Measurements from ENCODE around the gene SLC16A10. TPM values are rescaled to one million over a fixed set of nuclear protein-coding genes. Genes with fewer than 3 reads are reported as not detected.

SLC16A10 gene
- polyA plus RNA-seq, 3 donors, result 24.4 to 29.9 (median 25.0) TPM

DNA sequence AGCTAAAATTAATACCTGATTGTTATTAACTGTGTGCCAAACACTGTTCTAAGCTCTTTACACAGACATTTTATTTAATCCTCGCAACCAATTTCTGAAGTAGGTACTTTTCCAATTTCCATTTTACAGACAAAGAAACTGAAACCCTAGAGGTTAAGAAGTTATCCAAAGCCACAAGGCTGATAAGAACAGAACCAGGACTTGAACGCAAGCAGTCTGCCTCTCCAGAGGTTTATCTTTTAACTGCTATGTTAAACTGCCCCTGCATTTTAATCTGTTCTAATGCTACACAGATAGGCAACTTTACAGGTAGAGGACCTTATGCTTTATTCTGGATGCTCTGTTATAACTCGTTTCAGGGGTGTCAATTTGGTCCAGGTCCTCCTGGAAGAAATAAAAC, 118.2 kb downstream of the SLC16A10 start:
- no peak for DNase-seq (ENCODE audit: low read depth in 3 of 3, low spot score in 2 of 3)

DNA sequence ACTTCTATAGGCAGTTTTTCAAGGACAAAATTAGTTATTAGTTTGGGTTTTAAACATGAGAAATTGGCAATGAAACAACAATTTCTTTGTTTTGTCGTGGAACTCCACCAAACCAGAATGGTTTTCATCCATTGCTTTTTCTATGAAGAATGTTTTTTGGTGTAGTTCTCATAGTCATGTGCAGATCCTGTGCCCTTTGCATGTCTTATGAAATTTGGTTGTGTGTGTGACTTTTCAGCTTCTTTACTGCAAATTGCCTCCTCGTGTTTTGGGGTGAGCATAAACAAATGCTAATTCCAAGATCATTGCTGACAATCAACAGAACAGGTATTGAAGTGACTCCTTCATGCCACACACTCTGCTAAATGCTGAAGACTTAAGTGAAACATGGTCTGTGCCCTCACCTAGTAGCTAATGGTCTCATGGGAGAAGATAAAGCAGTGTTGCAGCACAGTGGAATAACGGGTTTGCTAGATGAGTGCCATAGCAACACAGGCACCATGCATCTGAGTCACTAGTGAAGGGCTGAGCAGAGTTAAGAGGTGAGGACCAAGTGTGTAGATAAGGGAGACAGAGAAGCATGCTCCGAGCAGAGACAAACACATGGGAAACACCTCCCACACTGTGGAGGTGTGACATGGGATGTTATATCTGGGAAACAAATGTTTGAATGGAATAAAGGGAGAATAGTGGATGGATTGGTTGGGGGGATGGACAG, 120.0 kb downstream of the SLC16A10 start:
- no peak for DNase-seq (ENCODE audit: low read depth in 3 of 3, low spot score in 2 of 3)

DNA sequence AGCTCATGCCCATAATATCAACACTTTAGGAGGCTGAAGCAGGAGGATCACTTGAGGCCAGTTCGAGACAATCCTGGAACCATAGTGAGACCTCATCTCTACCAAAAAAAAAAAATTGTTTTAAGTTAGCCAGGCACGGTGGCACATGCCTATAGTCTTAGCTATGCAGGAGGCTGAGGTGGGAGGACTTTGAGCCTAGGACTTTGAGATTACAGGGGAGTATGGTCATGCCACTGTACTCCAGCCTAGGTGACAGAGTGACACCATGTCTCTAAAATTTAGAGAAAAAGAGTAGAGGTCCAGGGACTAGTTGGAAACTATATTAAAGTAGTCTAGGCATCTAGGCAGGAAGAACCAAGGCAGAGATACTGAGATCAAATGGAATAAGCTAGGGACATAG, 121.6 kb downstream of the SLC16A10 start:
- DNase-seq (ENCODE audit: low read depth in 3 of 3, low spot score in 2 of 3), result no peak

DNA sequence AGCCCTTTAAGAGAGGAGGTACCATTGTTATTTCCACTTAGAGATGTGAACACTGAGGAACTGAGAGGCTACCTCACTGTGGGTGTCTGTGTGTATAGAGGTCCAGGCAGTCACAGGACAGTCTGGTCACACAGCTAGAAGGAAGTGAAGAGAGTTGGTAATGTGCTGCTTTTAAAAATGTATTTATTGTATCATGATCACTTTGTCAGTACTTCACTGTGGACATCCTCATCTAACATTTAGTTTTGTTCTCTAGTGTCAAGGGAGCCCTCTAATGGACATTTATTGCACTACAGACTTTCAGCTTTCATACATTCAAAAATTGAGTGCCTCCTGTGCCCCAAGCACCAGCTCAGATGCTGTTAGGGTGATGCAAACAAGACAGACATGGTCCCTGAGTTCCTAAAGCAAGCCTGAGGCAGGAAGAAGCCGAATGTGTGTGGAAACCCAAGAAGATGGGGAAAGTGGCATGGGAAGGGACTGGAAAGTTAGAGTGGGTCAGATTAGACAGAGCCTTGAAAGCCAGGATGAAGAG, 123.0 kb downstream of the SLC16A10 start:
- peak in 2 of 3 donors; percentile 31 to 32 for DNase-seq (ENCODE audit: low read depth in 3 of 3, low spot score in 2 of 3)

DNA sequence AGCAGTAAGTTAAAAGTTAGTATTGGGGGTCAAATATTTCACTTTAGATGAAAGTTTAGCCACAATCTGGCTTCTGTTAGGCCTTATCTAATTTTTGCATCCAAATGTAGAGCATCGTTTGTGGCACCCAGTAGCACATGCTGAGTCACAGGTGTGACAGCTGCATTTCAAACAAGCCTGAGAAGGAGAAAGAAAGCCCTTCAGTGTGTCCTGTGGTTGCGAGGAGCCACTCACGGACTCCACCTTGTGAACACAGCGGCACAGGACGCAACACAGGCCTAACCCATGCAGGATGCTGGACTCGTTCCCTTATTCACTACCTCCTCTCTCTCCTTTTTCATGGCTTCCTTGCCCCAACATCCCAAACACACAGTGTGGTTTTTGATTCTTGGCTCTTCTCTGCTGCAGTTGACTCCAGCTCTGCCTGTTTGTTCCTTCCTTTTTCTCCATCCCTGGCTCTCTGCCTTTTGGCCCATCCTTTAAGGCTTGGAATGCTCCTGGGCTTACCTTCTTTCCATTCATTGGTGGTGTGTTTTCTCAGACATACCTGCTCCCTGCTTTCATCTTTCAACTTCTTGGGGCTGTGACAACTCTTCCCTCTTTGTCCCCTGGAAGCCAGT, 124.2 kb downstream of the SLC16A10 start:
- no peak for DNase-seq (ENCODE audit: low read depth in 3 of 3, low spot score in 2 of 3)

DNA sequence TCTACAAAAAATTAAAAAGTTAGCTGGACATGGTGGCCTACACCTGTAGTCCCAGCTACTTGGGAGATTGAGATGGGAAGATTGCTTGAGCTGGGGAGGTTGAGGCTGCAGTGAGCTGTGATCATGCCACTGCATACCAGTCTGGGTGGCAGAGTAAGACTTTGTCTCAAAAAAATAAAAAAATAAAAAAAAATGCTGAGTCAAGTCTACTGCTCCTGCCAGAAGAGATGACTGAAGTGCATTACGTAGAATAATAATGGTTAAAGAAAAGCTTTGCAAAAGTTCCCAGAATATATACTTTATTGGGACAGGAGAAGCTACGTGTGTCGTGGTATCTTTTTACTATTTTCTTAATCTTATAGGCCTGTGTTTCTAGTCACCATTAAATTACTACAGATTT, 125.3 kb downstream of the SLC16A10 start:
- DNase-seq (ENCODE audit: low read depth in 3 of 3, low spot score in 2 of 3), result no peak

DNA sequence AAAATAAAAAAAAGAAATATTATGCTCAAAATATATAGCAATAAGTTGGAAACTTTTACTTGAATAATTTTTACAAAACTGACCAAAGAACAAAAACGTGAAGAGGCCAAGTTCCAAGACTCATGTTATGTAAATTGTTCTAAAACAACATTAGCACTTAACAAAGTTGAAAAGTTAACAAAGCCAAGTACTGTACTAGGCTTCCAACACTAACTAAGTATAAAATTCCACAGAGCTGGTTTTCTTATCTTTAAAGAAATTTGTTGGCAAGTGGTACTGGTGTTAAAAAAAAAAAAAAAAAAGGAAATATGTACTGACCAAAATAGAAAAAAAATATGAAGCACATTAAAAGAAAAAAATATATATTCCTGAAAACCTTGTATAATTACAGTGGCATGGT, 127.8 kb downstream of the SLC16A10 start:
- no peak for DNase-seq (ENCODE audit: low read depth in 3 of 3, low spot score in 2 of 3)

DNA sequence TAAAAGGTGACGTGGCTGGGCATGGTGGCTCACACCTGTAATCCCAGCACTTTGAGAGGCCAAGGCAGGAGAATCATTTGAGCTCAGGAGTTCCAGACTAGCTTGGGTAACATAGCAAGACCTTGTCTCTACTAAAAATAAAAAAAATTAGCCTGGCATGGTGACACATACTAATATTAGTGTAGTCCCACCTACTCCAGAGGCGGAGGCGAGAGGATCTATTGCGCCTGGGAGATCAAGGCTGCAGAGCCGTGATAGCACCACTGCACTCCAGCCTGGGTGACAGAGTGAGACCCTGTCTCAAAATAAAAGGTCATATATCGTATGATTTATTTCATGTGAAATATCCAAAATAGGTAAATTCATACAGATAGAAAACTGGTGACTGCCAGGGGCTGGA, 132.5 kb downstream of the SLC16A10 start:
- no peak for DNase-seq (ENCODE audit: low read depth in 3 of 3, low spot score in 2 of 3)

DNA sequence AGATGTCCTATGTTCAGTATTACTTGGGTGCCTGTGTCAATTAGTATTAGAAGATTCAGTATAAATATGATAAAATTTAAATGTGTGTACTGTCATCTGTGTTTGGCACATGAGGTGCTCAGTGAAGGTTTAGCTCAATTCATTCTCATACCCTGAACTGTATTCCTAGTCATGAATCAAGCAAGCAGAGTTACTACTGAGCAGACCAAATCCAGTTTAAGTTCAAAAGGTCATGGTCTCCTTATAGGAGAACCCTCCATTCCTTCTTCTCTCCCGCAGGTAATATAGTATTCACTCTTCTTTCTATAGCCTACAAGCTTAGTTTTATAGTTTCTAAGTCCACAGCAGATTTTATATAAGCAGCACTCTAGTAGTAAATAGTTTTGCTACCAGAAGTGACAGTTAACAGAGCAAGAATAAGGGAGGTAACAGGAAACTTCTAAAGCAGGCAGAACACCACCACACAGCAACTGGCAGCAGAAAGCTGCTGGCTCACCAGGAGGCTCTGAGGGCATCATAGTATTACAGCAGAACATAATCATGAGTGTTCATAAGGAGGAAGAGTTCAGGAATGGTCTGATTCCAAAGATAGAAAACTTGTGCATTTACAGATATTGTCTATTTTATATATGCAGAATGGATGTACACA, 133.2 kb downstream of the SLC16A10 start:
- no peak for DNase-seq (ENCODE audit: low read depth in 3 of 3, low spot score in 2 of 3)

DNA sequence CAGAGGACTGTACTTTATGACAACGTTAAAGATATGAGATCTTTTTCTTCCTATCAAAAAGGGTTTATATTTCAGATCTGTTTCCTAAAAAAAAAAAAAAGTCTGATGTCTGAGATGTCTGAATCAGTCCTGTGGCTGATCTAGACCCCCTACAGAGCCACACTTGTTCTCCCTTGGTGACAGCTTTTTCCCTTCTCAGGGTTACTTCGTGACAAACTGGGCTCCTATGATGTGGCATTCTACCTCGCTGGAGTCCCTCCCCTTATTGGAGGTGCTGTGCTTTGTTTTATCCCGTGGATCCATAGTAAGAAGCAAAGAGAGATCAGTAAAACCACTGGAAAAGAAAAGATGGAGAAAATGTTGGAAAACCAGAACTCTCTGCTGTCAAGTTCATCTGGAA, 134.5 kb downstream of the SLC16A10 start:
- DNase-seq (ENCODE audit: low read depth in 3 of 3, low spot score in 2 of 3), result no peak

DNA sequence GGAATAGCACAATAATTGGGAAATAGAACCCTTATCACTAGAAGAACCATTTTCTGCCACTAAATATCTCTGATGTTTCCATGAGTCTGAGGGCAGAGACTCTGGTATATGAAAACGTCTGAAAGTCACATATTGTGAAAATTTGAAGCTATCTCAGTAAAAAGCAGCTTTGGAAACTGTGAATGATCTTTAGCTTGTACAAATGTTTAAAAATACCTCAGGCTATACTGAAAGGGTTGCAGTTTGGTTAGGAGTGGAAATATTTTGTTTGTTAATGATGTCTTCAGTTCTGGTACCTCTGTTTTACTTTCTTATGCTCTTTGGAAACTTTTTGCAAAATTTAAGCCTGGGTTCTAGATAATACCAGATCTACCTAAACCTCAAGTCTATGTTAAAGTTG, 135.0 kb downstream of the SLC16A10 start:
- DNase-seq (ENCODE audit: low read depth in 3 of 3, low spot score in 2 of 3), result no peak

DNA sequence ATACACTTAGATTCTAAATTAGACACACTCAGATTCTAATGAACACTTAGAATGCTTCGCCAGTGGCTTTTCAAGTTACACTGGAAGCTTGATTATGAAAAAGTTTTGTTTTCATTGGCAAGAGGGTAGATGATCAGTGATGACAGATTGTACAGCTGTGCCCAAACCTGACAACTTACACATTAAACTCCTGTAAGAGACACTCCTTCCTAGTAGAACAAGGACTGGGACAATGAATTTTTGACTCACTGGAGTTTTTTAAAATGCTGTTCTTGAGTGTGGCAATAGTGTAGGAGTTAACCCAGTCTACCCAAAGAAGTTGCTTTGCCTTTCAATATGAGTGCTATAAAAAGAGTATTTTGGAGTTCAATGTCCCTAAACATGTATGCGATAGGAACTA, 140.8 kb downstream of the SLC16A10 start:
- no peak for DNase-seq (ENCODE audit: low read depth in 3 of 3, low spot score in 2 of 3)

DNA sequence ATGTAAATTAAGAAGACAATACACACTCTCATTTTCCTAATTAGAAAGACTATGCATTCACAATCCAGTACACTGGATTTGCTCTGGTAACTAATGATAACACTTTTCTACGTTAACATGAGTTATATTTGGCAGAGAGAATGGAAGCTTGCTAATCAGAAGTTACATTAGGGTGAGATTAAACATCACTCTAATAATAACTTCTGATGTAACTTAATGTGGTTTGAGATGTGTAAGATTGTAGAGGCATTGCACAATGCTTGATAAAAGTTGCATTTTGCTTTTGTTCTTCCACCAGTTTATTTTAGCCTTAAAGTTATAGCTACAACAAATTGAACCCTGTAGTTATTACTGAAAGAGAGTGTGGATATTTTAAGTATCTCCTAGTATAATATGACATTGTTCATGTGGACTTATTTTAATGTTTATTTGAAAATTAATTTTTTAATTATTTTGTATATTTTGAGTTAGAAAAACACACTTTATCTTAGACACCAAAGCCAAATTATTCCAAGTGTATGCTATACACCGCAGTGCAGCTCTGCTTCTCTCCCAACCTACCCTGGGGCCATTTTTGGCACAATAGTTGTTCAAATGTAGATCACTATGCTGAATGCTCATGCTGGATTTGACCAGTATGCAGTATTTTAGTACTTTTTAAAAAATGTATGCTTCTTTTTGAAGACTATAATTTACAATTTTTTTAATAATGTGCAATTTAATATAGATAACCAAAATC, 143.2 kb downstream of the SLC16A10 start:
- DNase-seq (ENCODE audit: low read depth in 3 of 3, low spot score in 2 of 3), result no peak

DNA sequence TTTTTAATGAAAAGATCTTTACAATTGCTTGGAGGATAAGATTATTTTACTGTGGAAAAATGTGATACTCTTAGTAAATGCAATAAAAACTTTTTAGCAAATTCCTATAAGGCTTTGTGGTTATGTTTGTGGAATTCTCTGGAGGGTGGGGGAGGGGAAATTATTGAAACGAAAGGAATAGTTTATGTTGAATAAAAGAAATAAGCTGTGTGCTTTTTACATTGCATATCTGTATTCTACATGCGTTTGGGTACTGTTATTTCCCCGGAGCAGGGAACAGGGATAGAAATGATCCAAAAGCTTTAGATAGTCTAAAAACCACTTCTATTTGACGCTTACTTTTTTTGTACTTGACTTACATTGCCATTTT, 143.8 kb downstream of the SLC16A10 start:
- DNase-seq (ENCODE audit: low read depth in 3 of 3, low spot score in 2 of 3), result no peak

DNA sequence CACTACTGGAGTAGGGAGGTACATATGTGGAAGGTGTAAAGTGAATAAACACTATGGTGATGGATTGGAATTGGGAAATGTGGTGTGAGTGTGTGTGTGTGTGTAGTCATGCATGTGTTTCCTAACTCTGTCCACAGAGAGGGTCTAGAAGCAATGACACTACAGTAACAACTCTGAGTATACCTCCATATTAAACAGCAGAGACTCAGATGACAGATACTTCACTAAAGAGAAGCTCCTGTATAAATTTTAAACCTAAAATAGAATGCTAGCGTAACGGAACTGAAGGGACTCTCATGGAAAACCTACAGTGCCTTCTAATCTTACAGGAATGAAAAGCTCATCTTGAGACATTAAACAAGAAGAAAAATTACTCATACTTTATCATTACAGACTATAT, 150.5 kb downstream of the SLC16A10 start:
- no peak for DNase-seq (ENCODE audit: low read depth in 3 of 3, low spot score in 2 of 3)

DNA sequence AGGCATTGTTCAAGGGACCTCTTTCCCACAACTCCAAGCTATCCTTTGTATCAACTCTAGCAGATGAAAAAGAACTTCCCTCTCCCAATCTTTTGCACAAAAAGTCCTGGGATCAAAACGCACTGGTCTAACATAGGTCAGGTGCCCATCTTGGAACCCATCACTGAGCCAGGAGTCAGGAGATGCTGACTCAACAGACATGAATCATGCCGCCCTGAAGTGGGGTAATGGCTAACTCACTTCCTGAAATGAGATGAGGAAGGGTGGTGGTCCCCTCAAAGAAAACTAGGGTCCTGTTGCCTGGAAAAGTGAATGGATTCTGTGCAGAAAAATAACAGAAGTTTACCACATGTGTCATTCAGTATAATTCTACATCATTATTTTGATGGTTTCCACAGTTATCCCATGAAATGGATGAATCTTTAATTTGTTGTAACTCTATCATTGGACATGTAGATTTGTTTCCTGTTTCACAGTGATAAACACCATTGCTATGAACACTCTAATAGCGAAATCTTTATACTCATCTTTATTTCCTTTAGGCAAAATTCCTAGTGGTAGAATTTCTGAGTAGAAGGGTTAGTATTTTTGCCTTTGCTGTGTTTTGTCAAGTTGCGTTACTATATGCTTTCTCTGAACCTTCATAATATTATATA, 151.3 kb downstream of the SLC16A10 start:
- no peak for DNase-seq (ENCODE audit: low read depth in 3 of 3, low spot score in 2 of 3)

DNA sequence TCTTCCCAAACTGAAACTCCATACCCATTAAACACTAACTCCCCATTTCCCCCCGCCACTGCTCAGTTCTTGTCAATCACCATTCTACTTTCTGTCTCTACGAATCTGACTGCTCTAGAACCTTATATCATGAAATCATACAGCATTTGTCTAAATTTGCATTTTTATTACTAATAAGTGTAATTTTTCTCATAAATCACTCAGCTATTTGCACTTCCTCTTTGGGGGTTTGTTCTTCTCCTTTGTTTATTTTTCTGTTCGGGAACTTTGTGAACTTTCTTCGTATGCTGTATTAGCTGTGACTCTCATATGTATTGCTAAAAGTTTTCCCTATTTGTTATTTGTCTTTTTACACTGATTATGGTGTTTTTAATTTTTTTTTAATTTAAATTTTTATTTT, 152.2 kb downstream of the SLC16A10 start:
- DNase-seq (ENCODE audit: low read depth in 3 of 3, low spot score in 2 of 3), result no peak

DNA sequence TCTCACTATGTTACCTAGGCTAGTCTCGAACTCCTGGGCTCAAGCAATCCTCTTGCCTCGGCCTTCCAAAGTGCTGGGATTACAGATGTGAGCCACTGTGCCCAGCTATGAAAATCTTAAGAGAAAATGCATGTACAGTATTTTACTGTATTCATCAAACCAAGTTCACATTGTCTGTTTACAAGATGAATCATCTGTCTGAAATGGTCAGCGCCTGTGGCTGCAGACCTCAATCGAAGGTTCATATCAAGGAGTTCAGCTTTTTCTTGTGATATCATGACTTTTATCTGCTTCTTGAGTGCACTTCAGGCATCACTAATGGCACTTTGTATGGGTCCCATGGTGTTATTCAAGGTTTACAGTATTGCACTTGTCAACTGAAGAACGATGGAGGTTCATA, 155.1 kb downstream of the SLC16A10 start:
- DNase-seq (ENCODE audit: low read depth in 3 of 3, low spot score in 2 of 3), result no peak

DNA sequence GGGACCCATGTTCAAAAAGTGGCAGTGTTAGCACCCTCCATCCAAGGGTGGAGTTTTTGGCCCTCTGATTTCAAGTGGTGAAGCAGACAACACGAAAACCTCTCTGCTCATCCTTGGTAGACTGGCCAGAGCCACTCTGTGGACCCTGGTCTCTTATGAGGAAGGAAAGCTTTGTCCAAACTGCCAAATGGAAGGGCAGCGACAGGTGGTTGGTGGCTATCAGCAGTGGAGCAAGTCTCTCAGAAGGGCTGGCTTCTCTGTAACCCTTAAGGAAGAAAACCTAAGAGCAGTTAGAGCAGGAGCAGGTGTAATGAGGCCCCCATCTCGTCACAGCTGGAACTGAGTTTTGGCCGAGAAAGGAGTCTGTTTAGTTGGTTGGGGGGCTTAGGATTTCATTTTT, 155.8 kb downstream of the SLC16A10 start:
- no peak for DNase-seq (ENCODE audit: low read depth in 3 of 3, low spot score in 2 of 3)

DNA sequence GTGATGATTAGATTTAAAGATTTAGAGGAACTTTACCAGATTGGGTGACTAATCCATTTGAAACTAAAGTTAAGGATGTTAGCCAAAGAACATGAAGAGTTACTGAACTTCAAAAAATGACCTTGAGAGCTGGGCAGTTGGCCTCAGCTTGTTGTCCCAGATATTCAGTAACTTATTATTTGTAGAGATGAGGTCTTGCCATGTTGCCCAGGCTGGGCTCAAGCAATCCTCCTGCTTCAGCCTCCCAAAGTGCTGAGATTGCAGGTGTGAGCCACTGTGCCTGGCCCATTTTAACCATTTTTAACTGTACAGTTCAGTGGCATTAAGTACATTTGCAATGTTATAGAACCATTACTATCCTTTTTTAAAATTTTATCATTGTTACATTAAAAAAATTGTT, 161.5 kb downstream of the SLC16A10 start:
- no peak for DNase-seq (ENCODE audit: low read depth in 3 of 3, low spot score in 2 of 3)

All from right renal cortex interstitium (tissue), 3 donors.